Skin of body (tissue), 2 donors: Measurements from ENCODE around the gene TBL1XR1. TPM values are rescaled to one million over a fixed set of nuclear protein-coding genes. Genes with fewer than 3 reads are reported as not detected.

Experiments
- DNase-seq: peaks from one replicate; lab custom pipeline; 2025; lab: John Stamatoyannopoulos, UW
- total RNA-seq: library from RNA; depleted of rRNA; stranded (reverse); fragments of >200 nt; gene quantifications from one replicate; pipeline ENCODE4 v1.2.3, GENCODE V29; 2014

TBL1XR1 gene
- 138 TPM for total RNA-seq

DNA sequence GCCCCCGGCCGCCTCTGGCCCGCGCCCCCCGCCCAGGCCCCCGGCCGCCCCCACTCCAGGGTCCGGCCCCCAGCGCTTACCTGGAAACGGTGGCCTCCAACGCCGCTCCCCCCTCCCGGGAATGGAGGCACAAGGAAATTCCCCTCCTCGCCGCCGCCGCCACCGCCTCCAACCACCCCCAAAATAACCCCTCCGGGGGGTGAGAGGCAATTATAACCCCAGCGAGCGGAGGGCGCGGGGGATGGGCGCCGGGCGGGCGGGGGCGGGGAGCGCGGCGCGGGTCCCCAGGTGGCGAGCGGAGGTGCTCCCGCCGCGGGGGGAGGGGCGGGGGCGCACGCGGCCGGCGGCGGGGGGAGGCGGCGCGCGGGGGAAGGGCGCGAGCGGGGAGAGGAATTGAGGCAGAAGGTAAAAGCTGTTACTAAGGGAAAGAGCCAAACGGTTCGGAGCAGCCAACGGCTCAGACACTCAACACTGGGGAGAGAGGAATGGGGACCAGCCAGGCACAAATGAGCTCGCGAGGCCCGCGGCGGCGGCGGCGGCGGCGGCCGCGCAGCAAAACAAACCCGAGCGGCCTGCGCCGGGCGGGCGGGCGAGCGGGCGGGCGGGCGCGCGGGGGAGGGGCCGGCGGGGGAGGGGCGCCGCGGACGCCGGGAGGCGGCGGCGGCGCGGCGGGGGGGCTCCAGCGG lies at the start of gene TBL1XR1:
Gene TBL1XR1, minus strand, starts transcription at position 442 of the 686 bp plus-strand sequence. CDS start 132,505 bp downstream, outside the sequence.
- peak; percentile 96 for DNase-seq

DNA sequence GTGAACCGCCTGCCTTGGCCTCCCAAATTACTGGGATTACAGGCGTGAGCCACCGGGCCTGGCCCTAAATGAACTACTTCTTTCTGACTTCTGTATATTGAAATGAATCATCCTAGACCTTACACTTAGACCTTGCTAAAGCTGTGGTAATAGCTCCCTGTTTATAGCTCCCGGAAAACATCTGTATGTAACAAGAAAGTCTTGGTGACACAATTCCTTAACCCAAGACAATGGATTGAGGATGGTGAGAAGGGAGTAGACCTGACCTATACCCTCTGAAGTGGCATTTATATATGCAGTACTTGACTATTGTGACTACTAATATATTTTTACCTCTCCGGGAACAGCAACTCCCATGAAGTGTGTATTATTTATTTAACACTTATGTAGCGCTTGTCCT lies 48.0 kb upstream of the TBL1XR1 start:
- no peak for DNase-seq

DNA sequence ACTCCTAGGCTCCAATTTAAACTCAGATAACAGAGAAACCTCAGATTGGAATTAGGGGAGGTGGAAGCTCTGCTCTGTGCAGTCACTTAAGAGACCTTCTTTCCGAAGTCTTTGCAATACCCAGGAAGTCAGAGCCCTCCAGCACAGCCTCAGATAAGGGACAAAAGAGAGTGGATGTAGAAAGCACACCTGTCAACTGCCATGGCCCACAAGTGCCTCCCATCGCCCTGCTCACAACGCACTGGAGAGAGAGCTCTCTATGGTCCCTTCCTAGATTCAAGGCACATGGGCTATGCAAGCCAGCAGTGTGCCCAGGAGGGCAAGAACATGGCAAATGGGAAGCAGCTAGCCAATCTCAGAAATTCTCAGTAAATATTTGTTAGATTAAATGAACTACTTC lies 47.3 kb upstream of the TBL1XR1 start:
- no peak for DNase-seq

DNA sequence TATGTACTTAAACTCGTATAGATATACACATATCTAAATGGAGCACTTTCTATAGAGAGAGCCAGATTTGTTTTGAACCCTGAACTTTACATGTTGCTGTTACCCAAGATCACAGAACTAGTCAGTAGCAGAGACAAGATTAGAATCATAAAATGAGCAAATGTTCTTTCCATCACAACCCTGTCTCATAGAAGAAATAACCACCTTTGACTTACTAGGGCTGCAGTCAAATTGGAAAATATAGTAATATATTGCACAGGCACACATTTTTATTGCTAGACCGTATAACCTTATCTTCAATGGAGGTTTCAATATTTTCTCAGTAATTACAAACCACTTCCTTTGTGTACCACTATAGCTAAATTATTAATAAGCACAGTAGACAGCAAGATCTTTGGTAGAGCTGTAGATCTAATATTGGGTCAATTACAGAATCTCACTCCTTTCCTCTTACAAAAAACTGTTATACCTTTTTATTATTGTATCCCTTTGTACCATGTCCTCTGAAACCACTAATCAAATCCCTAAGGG lies 41.5 kb upstream of the TBL1XR1 start:
- DNase-seq, result no peak

DNA sequence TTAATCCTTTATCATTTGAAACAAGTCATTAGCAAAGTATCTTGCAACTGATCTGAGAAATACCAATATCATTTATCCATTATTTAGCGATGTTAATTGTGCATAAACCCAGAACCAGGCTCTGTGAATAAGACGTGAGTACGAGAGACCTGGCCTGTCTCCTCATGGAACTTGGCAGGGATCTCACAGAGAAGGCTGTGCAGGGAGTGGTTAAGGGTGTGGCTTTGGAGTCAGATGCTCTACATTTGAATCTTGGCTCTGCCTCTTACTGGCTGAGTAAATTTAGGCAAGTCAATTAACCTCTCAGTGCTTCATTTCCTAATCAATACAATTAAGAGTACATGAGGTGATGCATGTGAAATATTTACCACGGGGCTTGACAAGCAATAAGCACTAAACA lies 39.9 kb upstream of the TBL1XR1 start:
- no peak for DNase-seq

DNA sequence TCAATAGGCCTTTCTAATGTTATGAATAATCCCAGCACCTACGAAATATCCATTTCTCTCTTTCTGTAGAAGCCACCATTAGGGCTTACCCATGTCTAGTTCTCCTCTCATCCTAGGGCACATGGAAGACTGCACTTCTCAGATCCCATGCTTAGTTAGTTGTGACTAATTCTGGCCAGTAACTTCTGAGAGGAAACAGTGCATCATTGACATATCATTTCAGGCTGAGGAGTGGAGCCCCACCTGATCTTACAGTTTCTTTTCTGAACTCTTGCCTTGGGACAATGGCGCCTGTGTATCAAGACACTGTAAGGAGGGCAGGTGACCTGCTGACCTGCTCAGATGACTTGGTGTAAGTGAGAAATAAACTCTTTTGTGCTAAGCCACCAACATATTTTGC lies 39.4 kb upstream of the TBL1XR1 start:
- no peak for DNase-seq

DNA sequence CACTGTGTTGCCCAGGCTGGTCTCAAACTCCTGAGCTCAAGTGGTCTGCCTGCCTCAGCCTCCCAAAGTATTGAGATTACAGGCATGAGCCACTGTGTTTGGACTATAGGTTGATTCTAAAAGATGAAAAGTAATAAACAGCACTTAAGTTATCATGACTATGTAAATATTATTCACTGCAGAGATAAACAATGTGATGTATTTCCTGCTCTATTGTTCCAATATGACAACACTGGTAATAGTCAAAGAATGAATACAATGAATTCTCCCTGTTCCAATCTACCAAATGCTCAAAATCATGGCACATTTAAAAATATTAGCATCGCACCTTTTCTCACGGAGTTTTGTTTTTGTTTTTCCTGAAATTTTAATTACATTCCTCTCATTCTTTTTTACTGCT lies 36.8 kb upstream of the TBL1XR1 start:
- DNase-seq, result no peak

DNA sequence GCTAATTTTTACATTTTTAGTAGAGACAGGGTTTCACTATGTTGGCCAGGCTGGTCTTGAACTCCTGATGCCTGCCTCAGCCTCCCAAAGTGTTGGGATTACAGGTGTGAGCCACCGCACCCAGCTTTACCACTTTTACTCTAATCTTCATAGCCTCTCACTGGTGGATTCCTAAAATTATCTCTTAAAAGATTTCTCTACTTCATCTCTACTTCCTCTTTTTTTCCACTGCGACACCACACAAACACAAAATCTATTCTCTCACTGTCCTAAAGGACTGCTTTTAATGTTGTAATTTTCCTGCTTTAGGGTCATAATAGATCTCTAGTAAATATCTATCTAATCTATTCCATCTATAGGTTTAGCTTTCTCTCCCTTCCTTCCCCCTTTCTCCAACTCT lies 34.0 kb upstream of the TBL1XR1 start:
- DNase-seq, result no peak

DNA sequence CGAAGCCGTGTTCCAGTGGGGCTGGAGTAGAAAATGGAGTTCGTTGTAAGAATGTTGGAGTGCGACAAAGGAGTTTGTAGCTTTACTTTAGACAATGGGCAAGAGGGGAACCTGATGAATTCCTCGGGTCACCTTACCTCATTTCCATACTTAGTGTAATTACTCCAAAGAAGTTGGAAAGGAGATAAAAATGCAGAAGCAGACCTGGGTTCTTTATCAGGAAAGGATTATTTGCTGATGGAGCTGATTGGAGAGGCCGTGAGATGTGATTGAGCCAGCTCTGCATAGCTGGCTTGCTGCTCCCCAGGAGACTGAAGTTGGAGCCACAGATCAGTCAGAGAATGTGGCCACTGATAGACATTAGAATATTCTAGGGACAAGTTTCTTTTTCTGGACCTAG lies 33.4 kb upstream of the TBL1XR1 start:
- no peak for DNase-seq

DNA sequence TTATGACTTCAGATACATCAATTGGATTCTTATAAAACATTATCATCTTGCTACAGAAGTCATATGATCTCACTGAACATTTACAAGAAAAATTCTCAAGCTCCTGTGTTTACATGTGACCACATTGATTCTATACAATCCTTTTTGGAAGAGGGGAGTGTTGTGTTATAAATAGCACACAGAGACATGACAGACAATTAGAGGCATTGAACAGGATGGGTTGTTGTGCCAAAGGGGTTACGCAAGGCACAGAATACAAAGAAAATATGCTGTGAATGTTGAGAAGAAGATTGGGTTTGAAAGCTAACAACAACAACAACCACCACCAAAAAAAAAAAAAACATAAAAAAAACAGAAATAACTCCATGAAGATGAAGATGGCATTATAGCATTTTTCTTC lies 32.5 kb upstream of the TBL1XR1 start:
- no peak for DNase-seq

DNA sequence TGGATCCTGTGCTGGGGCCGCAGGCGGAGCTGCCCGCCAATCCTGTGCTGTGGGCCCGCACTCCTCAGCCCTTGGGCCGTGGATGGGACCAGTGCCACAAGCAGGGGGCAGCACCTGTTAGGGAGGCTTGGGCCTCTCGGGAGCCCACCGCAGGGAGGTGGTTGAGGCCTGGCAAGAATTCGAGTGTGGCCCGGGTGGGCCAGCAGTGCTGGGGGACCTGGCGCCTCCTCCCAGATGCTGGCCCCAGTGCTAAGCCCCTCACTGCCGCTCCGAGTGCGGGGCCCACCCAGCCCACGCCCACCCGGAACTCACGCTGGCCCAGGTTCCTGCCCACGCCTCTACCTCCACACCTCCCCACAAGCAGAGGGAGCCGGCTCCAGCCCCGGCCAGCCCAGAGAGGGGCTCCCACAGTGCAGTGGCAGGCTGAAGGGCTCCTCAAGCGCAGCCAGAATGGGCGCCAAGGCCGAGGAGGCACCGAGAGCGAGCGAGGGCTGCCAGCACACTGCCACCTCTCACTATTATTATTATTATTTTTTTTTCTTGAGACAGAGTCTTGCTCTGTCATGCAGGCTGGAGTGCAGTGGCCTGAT lies 31.4 kb upstream of the TBL1XR1 start:
- no peak for DNase-seq

DNA sequence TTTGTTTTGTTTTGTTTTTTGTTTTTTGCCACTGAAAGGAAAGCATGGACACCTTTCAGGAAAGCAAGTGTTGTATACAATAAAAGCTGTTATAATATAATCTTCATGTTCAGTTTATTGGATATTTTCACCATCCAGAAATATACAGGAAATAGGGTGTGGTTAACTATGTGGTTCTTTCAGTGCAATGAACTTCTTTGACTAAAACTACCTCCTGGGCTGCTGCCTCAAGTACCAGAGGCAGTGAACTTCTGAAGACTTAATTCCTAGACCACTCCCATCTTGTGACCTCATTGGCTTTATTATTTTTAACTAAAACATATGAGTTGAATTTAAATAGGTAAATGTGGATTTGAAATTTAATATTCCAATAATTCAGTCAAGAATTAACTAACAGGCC lies 27.1 kb upstream of the TBL1XR1 start:
- no peak for DNase-seq

DNA sequence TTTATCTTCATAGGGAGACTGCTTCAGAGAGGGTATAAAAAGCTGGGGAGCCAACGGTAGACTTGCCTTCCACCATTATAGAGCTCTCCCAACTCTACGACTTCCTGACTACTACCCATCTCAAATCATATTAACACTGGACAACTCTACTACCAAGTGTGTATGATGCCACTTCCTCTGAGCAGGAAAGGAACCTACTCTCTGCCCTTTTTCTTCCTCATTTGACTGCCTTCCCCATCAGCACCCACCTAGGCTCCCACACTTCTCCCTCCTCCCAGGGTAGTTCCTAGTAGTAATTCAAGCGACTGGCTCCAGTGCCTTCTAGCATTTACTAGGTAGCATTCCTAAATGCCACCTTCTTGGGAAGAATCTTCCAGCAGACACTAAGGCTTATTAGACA lies 24.5 kb upstream of the TBL1XR1 start:
- no peak for DNase-seq

DNA sequence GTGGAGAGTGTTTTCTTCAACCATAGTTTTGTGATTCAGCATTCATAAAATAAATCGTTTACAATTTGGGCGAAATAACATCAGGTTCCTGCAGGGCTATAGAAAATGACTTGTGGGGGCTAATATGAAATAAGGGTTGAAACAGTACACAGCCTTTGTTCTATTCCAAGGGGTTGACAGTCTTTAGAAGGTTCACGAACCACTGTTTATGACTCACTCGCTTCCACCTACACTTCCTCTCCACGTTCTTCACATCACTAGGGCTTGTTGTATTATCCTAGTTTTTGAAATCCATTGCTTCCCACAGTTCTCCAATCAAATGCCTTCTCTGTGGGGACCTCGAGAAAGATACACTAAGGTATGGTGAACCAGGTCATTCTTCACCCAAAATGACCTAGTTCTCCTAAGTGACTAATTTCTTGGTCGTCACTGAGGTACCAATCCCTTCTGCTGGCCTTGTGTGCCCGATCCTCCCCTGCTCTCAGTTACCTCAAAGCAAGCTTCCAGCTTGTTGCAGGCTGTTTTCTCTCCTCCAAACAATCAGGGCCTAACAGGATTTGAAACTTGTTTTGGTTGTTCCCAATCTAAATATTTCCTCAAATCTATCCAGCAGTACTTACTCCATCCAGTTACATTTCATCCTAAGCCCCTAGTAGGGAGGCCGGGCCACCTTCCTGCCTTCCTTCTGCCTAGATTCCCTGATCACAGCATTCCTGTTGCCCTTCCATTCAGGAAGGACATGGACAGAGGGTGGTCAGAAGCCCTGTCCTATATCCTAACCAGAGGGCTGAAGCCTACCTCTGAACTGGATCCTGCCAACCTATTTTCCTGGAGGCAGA lies 23.1 kb upstream of the TBL1XR1 start:
- DNase-seq, result no peak

DNA sequence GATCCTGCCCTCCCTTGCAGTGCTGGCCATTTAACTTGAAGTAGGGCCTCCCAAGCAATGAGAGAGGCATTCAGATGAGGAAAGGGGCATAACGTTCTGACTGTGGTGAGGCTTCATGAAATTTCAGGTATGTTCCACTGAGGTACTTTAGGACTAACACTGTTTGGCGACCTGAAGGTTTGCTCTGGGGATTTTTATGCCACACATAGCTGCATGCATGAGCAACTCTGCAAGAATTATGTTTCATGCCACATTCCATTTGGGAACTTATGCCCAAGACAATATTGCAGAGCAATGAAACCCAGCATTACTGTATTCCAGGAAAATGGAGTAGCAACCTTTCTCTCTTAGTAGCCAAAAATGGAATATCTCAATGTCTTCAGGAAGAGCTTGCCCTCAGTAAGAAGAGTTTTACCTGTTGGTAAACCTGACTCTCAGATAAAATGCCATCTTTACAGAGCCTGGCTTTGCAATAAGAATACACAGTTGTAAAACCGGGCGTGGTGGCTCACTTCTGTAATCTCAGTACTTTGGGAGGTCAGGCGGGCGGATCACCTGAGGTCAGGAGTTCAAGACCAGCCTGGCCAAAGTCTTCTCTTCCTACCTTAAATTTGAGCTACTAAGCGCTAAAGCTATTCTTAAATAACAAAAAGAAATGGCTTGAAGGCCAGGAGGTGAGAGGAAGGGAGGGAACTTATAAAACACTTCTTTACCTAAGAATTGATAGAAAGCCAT lies 16.7 kb upstream of the TBL1XR1 start:
- no peak for DNase-seq

DNA sequence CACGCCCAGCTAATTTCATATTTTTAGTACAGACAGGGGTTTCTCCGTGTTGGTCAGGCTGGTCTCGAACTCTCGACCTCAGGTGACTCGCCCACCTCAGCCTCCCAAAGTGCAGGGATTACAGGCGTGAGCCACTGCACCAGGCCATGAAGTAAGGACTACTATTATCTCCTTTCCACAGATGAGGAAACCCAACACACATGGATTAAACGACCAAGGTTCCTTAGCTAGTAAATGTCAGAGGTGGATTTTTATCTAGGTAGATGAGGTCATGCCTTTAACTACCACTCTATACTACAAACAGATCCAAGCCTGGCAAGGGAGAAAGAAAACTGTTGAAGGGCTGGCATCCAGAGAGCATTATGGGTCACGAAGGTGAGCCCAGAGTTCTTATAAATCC lies 15.5 kb upstream of the TBL1XR1 start:
- DNase-seq, result no peak

DNA sequence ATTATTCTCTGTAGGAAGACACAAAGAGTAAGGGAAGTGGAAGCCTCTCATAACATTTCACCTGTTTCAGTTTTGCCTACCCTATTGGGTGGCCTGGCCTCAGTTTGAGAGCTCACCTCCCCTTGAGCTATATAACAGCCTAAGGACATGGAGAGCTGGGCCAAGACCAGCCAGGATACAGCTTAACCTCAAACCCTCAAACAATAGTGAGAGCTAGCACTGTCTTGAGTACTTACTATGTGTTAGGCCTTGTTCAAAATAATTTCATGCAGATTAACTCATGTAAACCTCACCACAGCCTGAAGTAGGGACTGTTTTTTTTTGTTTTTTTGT lies 15.0 kb upstream of the TBL1XR1 start:
- DNase-seq, result no peak

DNA sequence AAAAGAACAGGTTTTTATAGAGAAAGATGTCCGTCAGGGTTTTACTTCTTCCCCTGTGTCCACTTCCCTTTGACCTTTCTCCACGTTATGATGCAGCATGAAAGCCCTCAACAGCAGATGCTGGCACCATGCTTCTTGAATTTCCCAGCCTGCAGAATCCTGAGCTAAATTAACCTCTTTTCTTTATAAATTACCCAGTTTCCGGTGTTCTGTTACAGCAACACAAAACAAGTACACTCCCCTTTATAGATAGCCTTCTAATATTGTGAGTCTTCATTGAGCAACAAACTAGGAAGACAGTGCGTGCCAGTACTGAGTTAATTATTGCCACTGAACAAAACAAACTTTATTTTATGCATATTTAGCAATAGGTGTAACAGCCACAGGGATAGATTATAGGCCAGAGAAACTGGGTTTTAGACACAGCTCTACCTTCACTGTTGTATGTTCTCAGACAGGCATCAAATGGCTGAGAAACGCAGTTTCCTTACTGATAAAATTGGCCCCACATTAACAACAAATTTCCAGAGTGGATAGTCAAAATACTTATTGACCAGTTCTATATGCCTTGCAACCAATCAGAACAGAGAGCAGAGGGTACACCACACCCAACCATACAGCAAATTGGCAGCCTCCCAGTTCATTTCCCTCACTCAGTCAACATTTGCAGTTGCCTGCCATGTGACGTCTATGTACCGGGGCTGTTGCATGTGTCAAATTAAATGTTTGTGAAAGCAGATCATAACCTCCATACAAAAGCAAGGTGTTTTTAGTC lies 14.4 kb upstream of the TBL1XR1 start:
- DNase-seq, result peak; percentile 30

DNA sequence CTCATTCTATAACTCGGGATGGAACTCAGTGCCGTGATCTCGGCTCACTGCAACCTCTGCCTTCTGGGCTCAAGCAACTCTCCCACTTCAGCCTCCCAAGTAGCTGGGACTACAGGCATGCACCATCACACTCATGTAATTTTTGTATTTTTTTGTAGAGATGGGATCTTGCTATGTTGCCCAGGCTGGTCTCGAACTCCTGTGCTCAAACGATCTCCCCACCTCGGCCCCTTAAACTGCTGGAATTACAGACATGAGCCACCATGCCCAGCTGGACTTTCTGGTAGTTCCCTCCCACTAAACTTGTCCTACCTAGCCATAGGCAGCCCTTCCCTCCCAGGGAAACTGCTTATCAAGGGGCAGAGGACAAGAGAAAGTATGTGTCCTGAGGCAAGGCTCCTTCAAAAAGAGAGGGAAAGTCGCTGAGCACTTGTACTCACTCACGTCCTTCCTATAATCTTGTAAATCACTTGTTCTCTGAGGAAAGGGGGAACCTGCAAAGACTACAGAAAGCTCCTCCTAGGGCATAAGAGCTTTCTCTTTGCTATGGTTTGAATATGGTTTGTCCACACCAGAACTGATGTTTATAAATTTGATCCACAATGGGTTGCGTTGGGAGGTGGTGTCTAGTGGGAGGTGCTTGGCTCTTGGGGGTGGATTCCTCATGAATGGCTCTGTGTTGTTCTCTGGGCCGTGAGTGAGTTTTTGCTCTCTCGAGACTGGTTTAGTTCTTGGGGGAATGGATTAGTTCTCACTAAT lies 13.6 kb upstream of the TBL1XR1 start:
- no peak for DNase-seq

DNA sequence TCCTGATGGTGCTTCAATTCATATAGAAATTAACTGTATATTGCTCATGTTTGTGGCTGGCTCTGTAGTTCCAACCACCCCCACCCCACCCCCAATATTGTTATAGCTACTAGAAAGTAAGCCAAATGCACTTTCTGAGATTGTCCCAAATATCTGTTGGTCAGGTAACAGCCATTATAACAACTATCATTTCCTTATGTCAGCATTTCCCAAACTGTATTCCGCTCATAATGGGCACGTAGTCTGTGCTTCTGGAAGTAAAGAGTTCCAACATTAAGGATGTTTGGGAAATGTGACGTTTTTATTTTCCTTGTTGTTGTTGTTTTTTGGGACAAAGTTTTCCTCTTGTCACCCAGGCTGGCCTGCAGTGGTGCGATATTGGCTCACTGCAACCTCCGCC lies 12.2 kb upstream of the TBL1XR1 start:
- no peak for DNase-seq
